SW480 (cell line): ENCODE data around the gene ADCY2.

Experiments
- DNase-seq: peaks from one replicate; pipeline ENCODE4 v3.0.0-alpha.2; 2016; ENCODE audit warnings: low spot score

ADCY2 gene

GRCh38 chr5:7667216-7667767, 271.4 kb downstream of the ADCY2 start:
- DNase-seq: no peak

GRCh38 chr5:7668161-7668560, 272.2 kb downstream of the ADCY2 start:
- no peak for DNase-seq

GRCh38 chr5:7668627-7669026, 272.7 kb downstream of the ADCY2 start:
- DNase-seq: no peak

- DNase-seq: no peak
Observed at GRCh38 chr5:7671381-7671993, 275.5 kb downstream of the ADCY2 start.

GRCh38 chr5:7673658-7674057, 277.7 kb downstream of the ADCY2 start:
- no peak for DNase-seq

- no peak for DNase-seq
Observed at GRCh38 chr5:7676455-7676854, 280.5 kb downstream of the ADCY2 start.

GRCh38 chr5:7678030-7678429, 282.1 kb downstream of the ADCY2 start:
- no peak for DNase-seq

- no peak for DNase-seq
Observed at GRCh38 chr5:7679663-7680062, 283.7 kb downstream of the ADCY2 start.

GRCh38 chr5:7680260-7680659, 284.3 kb downstream of the ADCY2 start:
- DNase-seq: no peak

- DNase-seq: no peak
Observed at GRCh38 chr5:7682379-7682778, 286.4 kb downstream of the ADCY2 start.

GRCh38 chr5:7683753-7684152, 287.8 kb downstream of the ADCY2 start:
- no peak for DNase-seq

GRCh38 chr5:7684826-7685225, 288.9 kb downstream of the ADCY2 start:
- no peak for DNase-seq

- DNase-seq: peak; percentile 16
Observed at GRCh38 chr5:7686794-7687193, 290.9 kb downstream of the ADCY2 start.

- no peak for DNase-seq
Observed at GRCh38 chr5:7690557-7690956, 294.6 kb downstream of the ADCY2 start.

- DNase-seq: no peak
Observed at GRCh38 chr5:7705261-7705660, 309.3 kb downstream of the ADCY2 start.

- no peak for DNase-seq
Observed at GRCh38 chr5:7705736-7706135, 309.8 kb downstream of the ADCY2 start.

GRCh38 chr5:7706256-7706655, 310.3 kb downstream of the ADCY2 start:
- DNase-seq: no peak

GRCh38 chr5:7714119-7714518, 318.2 kb downstream of the ADCY2 start:
- peak; percentile 22 for DNase-seq

- no peak for DNase-seq
Observed at GRCh38 chr5:7714697-7715096, 318.8 kb downstream of the ADCY2 start.

- DNase-seq: no peak
Observed at GRCh38 chr5:7717691-7718090, 321.8 kb downstream of the ADCY2 start.

GRCh38 chr5:7728076-7728475, 332.1 kb downstream of the ADCY2 start:
- DNase-seq: peak; percentile 72

- DNase-seq: no peak
Observed at GRCh38 chr5:7741415-7742065, 345.6 kb downstream of the ADCY2 start.

GRCh38 chr5:7742241-7742656, 346.3 kb downstream of the ADCY2 start:
- DNase-seq: peak; percentile 82
